GM23248 (cell line): ENCODE measurements around the gene GAS7.

ENCODE experiments used
- EZH2 ChIP-seq: fragments of 200-600 bp; sonication (generic); IDR thresholded peaks from 2 replicates; pipeline ENCODE4 v1.6.1; 2018; ENCODE audit warnings: antibody characterized with exemption, mild to moderate bottlenecking; ENCODE audit not compliant: insufficient read depth, poor library complexity, severe bottlenecking
- EZH2phosphoT487 ChIP-seq: fragments of 200-600 bp; sonication (generic); IDR thresholded peaks from 2 replicates; pipeline ENCODE4 v1.6.1; 2018; ENCODE audit warnings: antibody characterized with exemption, moderate library complexity, mild to moderate bottlenecking, low read depth; ENCODE audit not compliant: insufficient read depth

- TF ChIP-seq EZH2 (no peak), EZH2phosphoT487 (no peak)
These were observed 263.0 kb downstream of the GAS7 start for GRCh38 chr17:9935408-9935807.
